ENCODE data around the gene MARCHF10.
"Not testable (repeated sequence)": the region's sequence is repeated elsewhere in the genome, so short reads cannot be mapped to it uniquely, and the experiment has no call there.

Gene MARCHF10

GRCh38 chr17:62785983-62786382 lies 22.1 kb downstream of the MARCHF10 start:
- not testable (repeated sequence) for DNase-seq

DNA sequence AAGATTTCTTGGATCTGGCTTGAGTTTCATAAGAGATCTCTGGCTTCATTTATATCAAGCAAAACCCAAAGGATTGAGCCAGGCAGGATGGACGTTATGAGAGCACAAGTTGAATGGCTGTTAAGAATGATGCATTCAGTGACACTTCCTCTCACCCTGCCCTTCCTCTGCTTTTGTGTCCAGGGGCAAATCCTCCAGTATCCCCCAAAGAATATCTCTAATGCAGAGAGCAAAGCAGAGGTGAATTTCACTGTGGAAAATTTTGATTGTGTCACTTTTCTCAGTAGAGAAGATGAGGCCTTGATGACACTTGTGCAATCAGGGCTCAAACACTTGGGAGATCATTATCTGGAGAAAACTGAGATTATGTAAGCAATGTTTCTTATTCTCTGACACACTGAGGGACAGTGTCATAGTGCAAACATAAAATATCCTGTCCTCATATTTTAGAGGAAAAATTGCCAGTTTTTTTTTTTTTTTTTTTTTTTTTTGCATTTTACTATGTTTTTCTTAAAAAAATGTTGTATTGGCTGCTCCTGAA lies 25.3 kb downstream of the MARCHF10 start:
- DNase-seq, result no peak

DNA sequence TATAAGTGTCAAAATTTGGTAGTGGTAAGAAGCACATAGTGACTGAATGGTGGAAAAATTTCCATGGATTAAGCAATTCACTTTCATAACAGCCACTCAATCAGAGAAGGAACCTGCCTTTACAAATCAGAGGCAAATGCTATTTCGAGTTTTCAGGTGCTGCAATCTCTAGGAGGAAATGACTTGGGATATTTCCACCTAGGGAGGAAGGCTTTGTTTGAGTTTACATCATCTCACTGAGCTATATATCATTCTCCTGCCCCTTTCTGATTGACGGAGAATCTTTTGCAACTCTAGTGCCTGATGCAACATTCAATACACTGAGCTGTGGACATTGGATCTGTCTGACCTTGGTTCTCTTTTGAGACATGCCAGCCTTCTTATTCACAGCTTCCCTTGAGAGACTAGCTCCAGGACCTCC lies 26.3 kb downstream of the MARCHF10 start:
- DNase-seq, result no peak

DNA sequence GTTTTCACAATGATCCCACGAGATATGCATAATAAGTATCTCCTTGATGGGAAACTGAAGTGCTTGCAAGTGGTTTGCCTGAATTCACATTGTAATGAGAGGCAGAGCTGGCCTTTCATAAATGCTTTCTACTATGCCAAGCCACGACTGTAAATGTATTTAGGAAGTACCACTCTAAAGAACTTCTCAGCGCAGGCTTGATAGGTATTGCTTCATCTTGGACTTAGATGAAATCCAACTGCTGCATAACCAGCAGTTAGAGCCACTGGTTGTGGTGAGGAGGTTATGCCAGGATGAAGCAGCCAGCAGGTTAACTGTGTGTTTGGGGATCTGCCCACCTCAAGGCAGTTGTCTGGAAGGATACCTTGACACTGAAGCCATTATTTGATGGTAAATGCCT lies 26.8 kb downstream of the MARCHF10 start:
- DNase-seq, result no peak

- DNase-seq, result no peak
These were observed 27.2 kb downstream of the MARCHF10 start for GRCh38 chr17:62780951-62781350.

- no peak for DNase-seq
These were observed 27.8 kb downstream of the MARCHF10 start for GRCh38 chr17:62780269-62780668.

- DNase-seq, result no peak
These were observed 29.0 kb downstream of the MARCHF10 start for GRCh38 chr17:62778990-62779681.

GRCh38 chr17:62775876-62776275 lies 32.2 kb downstream of the MARCHF10 start:
- DNase-seq, result no peak

- no peak for DNase-seq
These were observed 33.8 kb downstream of the MARCHF10 start for GRCh38 chr17:62774338-62774737.

- no peak for DNase-seq
These were observed 40.1 kb downstream of the MARCHF10 start for GRCh38 chr17:62767997-62768396.

DNA sequence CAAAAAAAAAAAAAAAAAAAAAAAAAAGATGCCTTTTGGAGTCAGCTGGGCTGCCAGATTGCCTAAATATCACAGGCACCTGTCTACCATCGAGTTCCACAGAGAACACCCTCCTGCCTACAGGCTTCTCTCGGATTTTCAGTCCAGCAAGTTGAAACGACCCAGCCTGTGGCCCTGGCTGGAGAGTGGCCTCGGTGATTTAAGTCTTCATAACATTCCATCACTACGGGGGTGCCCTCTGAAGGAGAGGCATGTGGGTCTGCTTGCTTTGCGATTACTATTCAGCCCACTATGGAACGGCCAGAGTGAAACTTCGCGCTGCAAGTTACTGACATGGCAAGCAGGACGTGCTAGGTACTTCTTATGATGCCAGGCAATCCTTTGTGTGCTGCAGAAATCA lies 42.8 kb downstream of the MARCHF10 start:
- no peak for DNase-seq

- DNase-seq, result no peak
These were observed 44.1 kb downstream of the MARCHF10 start for GRCh38 chr17:62763891-62764600.

DNA sequence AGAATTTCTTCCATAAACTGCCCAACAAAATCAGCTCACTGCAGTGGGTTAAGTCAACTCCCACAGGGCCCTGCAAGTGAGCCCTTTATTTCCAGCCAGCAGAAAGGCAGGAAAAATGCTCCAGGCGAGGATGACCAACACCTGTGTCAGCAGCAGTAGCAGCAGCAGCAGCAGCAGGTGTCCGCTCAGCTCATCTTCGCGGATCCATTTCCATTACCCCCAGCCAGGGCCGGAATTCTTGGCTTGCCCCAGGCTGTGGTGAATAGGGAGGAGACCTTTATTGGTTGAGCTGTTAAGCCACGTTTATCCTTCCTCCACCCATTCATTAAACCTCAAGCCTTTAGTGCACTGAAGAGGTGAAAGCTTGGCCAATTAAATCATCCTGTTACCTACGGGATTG lies 46.2 kb downstream of the MARCHF10 start:
- no peak for DNase-seq

GRCh38 chr17:62760945-62761267 lies 47.2 kb downstream of the MARCHF10 start:
- DNase-seq, result no peak

DNA sequence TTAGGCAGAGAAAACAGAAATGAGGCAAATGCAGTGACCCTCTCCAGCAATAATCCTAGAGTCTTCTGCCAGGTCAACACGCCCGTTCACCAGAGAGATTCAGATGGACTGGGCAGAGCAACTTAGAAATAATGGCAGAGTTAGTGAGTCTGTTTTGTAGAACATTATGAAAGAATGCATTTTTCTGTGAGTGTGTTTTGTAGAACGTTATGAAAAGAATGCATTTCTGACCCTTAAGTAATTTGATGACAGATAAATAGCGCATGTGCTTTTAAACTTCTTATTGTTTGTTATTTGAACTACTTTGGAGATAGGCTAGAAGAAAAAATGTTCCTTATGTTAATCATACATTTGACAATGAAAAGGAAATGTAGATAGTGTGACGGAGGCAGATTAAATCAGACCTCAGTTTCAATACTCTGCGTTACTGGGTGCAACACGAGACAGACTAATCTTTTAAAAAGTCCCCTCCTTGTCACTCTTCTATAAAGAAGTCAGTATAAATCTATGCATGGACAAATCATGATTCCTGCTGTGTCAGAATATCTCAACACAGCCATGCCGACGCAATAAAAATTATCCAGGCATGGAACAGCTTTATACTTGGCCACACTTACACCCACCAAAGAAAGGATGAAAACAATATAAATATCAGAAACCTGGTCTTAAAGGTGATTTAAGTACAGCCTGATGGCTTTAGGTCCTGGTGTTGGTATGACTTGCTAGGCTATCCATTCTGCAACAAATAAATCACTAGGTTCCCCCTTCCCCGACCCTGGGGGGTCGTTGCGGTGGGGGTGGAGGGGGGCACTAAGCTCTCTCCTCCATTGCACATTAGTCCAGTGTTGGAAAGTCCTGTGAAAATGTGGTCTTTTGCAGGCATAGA lies 47.8 kb downstream of the MARCHF10 start:
- DNase-seq, result no peak

DNA sequence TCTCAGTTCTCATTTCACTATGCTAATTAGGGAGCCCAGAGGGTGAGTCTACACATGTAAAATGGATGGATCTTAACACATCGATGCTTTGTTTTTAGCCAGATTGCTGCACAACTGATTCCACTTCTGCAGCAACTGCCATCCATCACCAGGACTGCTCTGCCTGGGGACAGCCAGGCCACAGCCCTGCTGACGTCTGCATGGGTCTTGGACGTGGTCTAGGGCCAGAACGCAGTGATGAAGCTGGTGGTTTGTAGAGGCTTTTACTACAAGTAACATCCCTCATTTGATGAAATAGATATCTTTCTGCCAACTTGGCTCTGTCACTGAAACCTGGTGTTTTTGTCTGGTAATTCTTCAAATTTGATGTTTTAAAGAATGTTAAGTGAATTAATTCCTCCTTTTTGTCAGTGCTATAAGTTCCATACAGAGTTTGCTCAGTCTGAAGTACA lies 50.6 kb downstream of the MARCHF10 start:
- DNase-seq, result no peak

DNA sequence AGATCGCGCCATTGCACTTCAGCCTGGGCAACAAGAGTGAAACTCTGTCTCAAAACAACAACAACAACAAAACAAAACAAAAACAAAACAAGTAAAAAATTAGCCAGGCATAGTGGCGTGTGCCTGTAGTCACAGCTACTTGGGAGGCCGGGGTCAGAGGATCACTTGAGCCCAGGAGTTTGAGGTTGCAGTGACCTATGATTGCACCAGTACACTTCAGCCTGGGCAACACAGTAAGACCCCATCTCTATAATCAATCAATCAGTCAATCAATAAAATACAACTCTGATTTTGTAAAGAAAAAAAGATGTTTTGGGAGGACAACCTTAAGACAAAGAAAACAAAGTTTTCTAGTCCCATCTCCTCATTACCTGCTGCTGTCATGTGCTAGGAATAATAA lies 51.9 kb downstream of the MARCHF10 start:
- no peak for DNase-seq

- DNase-seq, result no peak
These were observed 52.8 kb downstream of the MARCHF10 start for GRCh38 chr17:62755141-62755851.

DNA sequence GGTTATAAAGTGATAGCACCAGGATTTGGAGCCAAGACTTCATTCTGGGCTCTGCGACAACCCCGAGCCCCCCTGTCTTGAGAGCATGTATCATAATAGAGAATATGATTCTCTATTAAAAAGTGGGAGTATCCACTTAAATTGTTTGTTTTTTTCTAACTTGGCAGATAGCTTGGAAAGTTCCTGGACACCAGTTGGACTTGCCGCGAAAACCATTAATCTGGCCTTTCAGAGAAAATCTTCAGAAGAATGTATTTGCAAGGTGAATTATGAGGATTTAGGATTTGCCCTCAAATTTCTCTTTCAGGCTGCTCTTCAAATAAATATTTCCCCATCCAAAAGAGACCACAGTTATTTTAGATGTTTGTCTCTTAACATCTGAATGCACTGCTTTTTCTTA lies 53.5 kb downstream of the MARCHF10 start:
- DNase-seq, result no peak

DNA sequence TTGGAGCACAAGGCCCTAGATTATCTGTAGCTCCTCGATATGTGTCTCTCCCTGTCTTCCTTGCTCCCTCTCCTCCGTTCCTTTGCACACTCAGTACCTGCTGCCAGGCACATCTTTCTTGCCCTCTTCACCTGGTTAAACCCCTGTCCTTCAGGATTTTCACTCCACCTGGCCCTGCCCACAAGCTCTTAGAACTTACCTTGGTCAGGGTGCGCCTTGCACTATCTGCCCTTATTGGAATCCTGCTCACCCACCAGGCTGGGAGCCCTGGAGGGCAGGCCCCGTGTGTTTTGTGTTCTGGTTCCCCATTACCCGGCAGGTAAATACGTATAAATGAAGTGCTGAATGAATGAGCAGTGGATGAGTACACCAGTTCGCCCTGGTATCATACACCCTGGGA lies 54.6 kb downstream of the MARCHF10 start:
- no peak for DNase-seq

DNA sequence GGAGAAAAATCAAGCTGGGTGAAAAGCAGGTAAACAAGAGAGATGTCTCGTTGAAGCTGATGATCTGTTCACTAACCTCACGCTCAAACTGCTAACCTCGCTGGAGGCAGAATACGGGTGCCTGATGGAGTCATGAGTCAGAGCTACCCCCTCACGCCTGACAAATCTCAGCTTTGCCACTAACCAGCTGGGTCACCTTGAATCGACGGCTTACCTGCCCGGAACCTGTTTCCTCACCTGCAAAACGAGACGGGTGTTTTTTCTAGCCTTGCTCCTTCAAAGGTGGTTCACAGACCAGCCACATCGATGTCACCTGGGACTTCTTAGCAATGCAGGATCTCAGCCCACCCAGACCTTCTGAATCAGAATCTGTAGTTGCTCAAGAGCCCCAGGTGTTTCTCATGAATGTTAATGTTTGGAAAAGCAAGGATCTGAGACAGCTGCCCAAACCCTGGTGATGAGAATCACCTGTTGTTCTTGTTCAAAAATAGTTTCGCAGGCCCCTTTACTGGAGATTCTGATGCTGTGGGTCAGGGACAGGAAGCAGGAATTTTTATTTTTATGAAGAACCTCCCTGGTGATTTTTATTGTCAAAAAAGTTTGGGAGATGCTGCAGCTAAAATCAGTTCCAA lies 56.9 kb downstream of the MARCHF10 start:
- no peak for DNase-seq

- no peak for DNase-seq
These were observed 57.5 kb downstream of the MARCHF10 start for GRCh38 chr17:62750631-62751051.

All from stimulated activated naive CD4-positive, alpha-beta T cell treated with Interleukin-2 at 50 U/mL for 16 hours (primary cell).